NCI-H1694 (cell line): Measurements from ENCODE around the gene APC2.

Experiments used
- DNase-seq: peaks from one replicate; lab custom pipeline; 2025; lab: John Stamatoyannopoulos, UW

APC2 gene

GRCh38 chr19:1447504-1447903 lies 2.4 kb upstream of the APC2 start:
- no peak for DNase-seq

- DNase-seq: no peak
These were observed 2.0 kb upstream of the APC2 start for GRCh38 chr19:1447944-1448343.

DNA sequence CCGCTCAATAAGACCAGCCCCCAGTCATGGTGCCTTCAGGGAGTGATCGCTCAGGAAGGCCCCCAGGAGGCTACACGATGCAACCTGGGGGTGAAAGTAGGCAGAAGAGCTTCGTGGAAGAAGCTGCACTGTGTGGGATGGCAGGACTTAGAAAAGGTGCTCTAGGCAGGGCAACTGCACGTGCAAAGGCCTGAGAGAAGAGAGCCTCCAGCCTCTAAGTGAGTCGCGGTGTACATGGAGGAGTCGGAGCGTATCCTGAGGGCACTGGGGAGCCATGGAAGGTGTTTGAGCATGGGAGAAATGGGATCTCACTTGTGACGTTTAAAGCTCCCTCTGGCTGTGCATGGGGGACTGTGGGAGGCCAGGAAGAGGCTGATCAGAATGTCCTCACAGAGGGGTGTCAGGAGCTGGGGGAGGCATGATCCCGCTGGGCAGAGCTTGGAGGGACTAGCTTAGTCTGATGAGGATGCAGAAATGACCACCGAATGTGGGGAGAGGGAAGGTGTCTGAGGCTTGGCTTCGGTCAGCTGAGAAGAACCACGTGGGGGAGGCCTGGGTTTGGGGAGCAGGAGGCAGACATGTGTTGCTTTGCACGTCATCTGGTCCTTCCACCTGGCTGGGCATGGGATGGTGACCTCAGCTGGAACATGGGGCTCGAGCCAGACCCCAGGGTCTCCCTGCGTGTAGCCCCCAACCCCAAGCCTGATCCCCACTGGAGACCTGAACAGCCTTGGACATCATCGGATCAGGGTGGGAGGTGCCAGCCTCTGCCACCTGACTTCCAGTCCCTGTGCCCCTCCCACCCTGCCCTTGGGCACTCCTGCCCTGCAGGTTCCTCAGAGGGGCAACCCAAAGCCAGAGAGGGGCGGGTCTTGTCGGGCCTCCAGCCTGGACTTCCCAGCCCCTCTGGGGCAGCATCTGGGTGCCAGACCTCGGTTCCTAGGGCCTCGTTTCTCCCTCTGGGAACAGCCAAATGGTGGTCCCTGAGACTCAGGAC lies 1.1 kb downstream of the APC2 start:
- DNase-seq: no peak

DNA sequence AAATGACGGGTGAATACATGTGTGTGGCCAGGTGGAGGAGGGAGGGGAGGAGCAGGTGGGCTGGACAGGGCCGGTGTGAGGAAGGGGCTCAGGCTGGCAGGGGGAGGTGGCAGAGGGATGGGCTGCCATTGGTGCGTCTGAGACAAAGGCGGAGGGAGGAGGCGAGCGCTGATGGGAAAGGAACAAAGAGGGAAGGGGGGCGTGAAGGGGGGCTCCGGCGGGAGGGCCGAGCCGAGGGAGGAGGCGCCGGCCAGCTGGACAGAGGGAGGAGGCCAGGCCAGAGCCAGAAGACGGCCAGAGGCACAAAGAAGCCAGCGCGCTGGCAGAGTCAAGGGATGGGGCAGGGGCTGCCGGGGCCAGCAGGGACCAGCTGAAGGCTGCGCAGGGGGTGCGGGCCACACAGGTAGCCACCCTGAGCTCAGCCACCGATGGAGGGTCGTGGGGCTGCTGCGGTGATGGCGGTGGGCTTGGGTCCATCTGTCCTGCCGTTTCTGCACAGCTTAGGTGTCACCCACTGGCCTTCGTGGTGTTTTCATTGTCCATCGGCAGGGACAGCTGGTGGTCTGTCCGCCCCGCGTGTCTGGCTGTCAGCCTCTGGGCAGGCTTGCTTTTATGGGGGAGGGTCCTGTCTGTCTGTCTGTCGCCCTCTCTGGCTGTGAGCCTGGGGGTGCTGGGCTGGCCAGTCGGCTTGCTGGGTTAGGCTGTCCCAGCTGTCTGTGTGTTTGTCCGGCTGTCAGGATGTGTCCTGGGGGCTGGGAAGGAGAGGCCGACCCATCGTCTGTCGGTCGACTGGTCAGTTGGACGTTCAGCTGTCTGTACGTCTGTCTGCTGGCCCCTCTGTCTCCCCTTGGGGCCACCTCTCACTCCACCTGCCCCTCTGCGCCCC lies 2.2 kb downstream of the APC2 start:
- DNase-seq: no peak

DNA sequence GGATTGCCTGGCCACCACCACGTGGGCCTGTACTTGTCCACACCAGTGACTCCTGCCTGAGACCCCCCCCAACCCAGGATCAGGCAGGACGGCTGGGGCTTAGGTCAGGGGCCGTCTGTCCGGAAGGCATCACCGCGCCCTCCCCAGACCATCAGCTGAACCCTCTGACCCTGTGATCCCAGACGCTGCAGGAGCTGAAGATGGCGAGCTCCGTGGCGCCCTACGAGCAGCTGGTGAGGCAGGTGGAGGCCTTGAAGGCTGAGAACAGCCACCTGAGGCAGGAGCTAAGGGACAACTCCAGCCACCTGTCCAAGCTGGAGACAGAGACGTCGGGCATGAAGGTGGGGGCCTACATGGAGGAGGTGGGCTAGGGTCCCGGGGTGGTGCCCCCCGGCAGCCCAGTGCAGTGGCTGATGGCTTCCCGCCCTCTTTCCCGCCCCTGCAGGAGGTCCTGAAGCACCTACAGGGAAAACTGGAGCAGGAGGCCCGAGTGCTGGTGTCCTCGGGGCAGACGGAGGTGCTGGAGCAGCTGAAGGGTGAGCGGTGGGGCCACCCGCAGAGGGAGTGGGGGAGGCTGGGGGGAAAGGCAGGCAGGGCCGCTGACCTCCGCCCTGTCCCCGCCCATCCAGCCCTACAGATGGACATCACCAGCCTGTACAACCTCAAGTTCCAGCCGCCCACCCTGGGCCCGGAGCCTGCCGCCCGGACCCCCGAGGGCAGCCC lies 3.0 kb downstream of the APC2 start:
- DNase-seq: no peak

DNA sequence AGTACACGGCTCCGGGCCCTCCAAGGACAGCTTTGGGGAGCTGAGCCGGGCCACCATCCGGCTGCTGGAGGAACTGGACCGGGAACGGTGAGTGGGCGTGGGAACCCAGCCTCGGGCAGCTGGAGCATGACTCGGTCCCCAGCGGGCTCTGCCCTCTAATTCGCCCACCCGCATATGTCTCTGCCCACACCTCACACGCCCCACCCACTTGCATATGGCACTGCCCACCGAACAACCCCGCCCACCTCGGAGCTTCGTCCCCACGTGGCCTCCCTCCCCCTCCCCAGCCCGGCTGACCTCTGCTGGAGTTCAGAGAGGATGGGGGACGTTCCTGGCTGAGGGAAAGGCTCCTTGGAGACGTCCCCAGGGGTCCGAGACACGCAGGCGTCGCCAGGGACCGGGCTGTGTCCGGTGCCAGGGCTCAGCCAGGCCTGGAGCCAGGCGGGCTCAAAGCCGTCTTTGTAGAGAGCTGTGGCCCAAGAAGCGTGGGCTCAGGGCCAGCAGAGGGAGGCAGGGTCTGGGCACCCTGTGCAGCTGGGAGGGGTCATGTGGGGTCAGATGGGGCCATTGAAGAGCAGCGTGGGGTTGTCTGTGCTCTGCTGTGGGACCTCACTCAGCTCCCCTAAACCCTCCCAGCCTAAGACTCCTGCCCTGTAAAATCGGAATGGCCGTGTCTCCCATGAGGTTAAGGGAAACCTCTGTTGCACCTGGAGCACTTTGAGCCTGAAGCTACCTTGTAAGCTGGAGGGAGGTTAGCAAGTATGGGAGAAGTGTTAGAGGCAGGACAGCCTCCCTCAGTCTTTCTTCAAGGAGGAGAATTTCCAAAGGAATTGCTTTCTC lies 3.8 kb downstream of the APC2 start:
- DNase-seq: no peak

GRCh38 chr19:1455002-1455335 lies 5.0 kb downstream of the APC2 start:
- DNase-seq: no peak

GRCh38 chr19:1455336-1456120 lies 5.6 kb downstream of the APC2 start:
- DNase-seq: no peak

GRCh38 chr19:1456121-1456900 lies 6.4 kb downstream of the APC2 start:
- DNase-seq: no peak

- DNase-seq: no peak
These were observed 7.3 kb downstream of the APC2 start for GRCh38 chr19:1457031-1457739.

DNA sequence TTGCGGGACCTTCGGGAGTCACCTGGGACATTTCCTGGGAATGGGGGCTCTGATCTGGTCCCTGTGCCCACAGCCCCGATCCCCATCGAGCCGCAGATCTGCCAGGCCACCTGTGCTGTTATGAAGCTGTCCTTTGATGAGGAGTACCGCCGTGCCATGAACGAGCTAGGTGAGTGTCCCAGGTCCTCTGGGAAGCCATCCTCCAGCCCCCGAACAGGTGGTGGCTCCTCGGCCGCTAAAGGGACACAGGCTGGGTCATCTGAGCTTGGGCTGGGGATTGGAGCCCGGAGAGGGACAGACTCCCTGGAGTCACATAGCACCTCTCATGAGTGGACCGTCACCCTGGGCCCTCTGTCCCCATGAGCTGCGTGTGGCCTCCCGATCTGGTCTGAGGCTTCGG lies 8.0 kb downstream of the APC2 start:
- no peak for DNase-seq

- no peak for DNase-seq
These were observed 9.6 kb downstream of the APC2 start for GRCh38 chr19:1459479-1459878.

DNA sequence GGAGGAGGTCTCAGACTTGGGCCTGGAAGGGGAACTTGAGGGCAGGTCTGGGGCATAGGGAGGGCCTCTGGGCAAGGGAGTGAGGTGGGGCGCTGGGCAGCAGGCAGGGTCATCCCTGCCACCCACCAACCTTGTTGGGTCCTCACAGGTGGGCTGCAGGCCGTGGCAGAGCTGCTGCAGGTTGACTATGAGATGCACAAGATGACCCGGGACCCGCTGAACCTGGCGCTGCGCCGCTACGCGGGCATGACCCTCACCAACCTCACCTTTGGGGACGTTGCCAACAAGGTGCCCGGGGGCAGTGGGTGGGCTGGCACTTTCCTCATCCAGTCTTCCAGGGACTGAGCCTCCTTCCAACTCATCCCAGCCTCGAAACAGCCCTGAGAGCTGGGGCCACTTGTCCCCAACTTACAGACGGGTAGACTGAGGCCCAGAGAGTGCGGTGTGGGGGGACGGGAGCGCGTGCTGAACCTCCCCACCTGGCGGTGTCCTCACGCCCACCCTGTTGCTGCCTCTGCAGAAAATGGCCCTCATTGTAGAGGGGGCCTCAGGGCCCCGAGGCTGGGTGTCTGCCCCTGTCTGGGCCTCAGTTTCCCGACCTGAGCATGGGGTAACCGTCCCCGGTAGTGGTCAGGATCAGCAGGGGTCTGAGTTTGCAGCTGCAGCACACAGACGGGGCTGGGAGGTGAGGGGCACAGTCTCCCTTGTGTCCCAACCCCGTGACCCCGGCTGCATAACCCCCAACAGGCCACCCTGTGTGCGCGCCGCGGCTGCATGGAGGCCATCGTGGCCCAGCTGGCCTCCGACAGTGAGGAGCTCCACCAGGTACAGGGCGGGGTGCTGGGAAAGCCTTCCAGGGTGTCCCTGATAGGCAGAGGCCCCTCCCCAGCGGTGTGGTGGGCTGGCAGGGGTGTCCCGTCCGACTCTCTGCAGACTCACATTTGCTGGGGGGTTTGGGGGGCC lies 10.4 kb downstream of the APC2 start:
- no peak for DNase-seq

GRCh38 chr19:1461862-1462261 lies 11.9 kb downstream of the APC2 start:
- DNase-seq: no peak

GRCh38 chr19:1465191-1466016 lies 15.5 kb downstream of the APC2 start:
- no peak for DNase-seq

- DNase-seq: no peak
These were observed 16.1 kb downstream of the APC2 start for GRCh38 chr19:1466018-1466460.
